Measurements from ENCODE around the gene C17orf67.

The C17orf67 gene

GRCh38 chr17:56817066-56817465, 16.7 kb downstream of the C17orf67 start:
- TF ChIP-seq ZFP30 (CRISPR knock-in tag; IDR thresholded peaks at IDR 0.05): no peak
- TF ChIP-seq ZNF565 (CRISPR knock-in tag; conservative IDR thresholded peaks at IDR 0.05; ENCODE audit: low read depth): no peak
- no peak for TF ChIP-seq TSHZ2 (CRISPR knock-in tag; IDR thresholded peaks at IDR 0.05)
- TF ChIP-seq TOX (CRISPR knock-in tag; IDR thresholded peaks at IDR 0.05; ENCODE audit: borderline replicate concordance): no peak
- no peak for TF ChIP-seq ISL1 (CRISPR knock-in tag; IDR thresholded peaks at IDR 0.05)
- TF ChIP-seq RARB (CRISPR knock-in tag; IDR thresholded peaks at IDR 0.05): no peak
- ATAC-seq: no peak

GRCh38 chr17:56815711-56816110, 18.0 kb downstream of the C17orf67 start:
- peak; percentile 81 for ATAC-seq
- TF ChIP-seq PPARA (CRISPR knock-in tag; IDR thresholded peaks at IDR 0.05; ENCODE audit: borderline replicate concordance) (no peak), RARB (CRISPR knock-in tag; IDR thresholded peaks at IDR 0.05) (no peak), PATZ1 (CRISPR knock-in tag; IDR thresholded peaks at IDR 0.05; ENCODE audit: borderline replicate concordance) (no peak), ZNF8 (CRISPR knock-in tag; IDR thresholded peaks at IDR 0.05) (no peak), POU6F1 (CRISPR knock-in tag; IDR thresholded peaks at IDR 0.05; ENCODE audit: borderline replicate concordance, low read depth) (no peak), CSDC2 (CRISPR knock-in tag; IDR thresholded peaks at IDR 0.05) (no peak), ZFP3 (CRISPR knock-in tag; IDR thresholded peaks at IDR 0.05) (no peak), TSHZ2 (CRISPR knock-in tag; IDR thresholded peaks at IDR 0.05) (no peak), ZFP30 (CRISPR knock-in tag; IDR thresholded peaks at IDR 0.05) (no peak), CSRNP3 (CRISPR knock-in tag; IDR thresholded peaks at IDR 0.05) (no peak), TOX (CRISPR knock-in tag; IDR thresholded peaks at IDR 0.05; ENCODE audit: borderline replicate concordance) (no peak), ISL1 (CRISPR knock-in tag; IDR thresholded peaks at IDR 0.05) (no peak), ARNTL (CRISPR knock-in tag; IDR thresholded peaks at IDR 0.05; ENCODE audit: borderline replicate concordance, low read depth) (no peak), ZC3H10 (CRISPR knock-in tag; IDR thresholded peaks at IDR 0.05) (no peak), ESRRG (CRISPR knock-in tag; IDR thresholded peaks at IDR 0.05) (no peak)

GRCh38 chr17:56812901-56813388, 20.8 kb downstream of the C17orf67 start:
- no peak for ATAC-seq
- TF ChIP-seq SNAI2 (CRISPR knock-in tag; IDR thresholded peaks at IDR 0.05): no peak
- no peak for TF ChIP-seq ARNTL (CRISPR knock-in tag; IDR thresholded peaks at IDR 0.05; ENCODE audit: borderline replicate concordance, low read depth)
- TF ChIP-seq ZC3H10 (CRISPR knock-in tag; IDR thresholded peaks at IDR 0.05): no peak
- no peak for TF ChIP-seq PATZ1 (CRISPR knock-in tag; IDR thresholded peaks at IDR 0.05; ENCODE audit: borderline replicate concordance)
- no peak for TF ChIP-seq GLIS3 (CRISPR knock-in tag; IDR thresholded peaks at IDR 0.05)
- TF ChIP-seq ZNF565 (CRISPR knock-in tag; conservative IDR thresholded peaks at IDR 0.05; ENCODE audit: low read depth): no peak
- TF ChIP-seq ISL1 (CRISPR knock-in tag; IDR thresholded peaks at IDR 0.05): no peak
- TF ChIP-seq ZFP3 (CRISPR knock-in tag; IDR thresholded peaks at IDR 0.05): no peak
- TF ChIP-seq OSR1 (CRISPR knock-in tag; IDR thresholded peaks at IDR 0.05): no peak
- TF ChIP-seq TCF4 (CRISPR knock-in tag; IDR thresholded peaks at IDR 0.05; ENCODE audit: borderline replicate concordance): no peak
- no peak for TF ChIP-seq CREB5 (CRISPR knock-in tag; IDR thresholded peaks at IDR 0.05; ENCODE audit: low read depth)
- no peak for TF ChIP-seq PPARA (CRISPR knock-in tag; IDR thresholded peaks at IDR 0.05; ENCODE audit: borderline replicate concordance)
- no peak for TF ChIP-seq TOX (CRISPR knock-in tag; IDR thresholded peaks at IDR 0.05; ENCODE audit: borderline replicate concordance)

Measured in SK-N-SH treated with all-trans-retinoic acid at 6 μM for 48 hours (cell line).